ENCODE measurements around the gene S100PBP. TPM values are rescaled to one million over a fixed set of nuclear protein-coding genes. Genes with fewer than 3 reads are reported as not detected.
A peak's percentile ranks its signal among the peaks of the same experiment; 100 is the strongest.

S100PBP gene
- total RNA-seq, 1 experiment from 2014 or later: 50.1 TPM

DNA sequence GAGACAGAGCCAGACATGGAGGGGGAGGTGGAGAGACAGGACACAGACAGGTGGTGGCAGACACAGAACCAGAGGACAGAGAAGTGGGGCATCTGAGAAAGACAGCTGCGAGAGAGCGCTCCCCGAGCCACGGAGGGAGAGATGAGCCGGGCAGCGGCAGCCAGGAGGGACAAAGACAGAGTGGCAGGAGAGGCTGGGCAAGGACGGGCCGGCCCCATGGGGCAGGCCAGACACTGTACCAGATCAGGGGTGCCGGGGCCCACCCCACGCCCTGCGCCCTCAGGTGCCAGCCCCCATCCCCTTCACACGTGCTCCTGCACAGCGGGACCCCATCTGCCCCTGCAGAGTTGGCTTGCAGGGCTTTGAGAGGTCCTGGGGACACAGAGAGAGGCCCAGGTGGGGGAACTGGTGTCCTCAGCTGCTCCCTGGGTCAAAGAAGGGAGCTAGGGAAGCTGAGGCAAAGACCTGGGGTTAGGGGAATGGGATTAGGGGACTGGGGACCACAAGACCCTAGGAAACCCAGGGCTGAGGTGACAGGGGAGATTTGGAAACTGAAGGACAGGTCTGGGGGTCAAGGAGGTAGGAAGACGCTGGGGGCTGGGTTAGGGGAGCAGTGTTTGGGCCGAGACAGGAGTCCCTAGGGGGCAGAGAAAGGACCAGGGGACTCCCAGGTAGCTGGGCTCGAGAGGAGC, 52.6 kb downstream of the S100PBP start:
- H3K79me1 ChIP-seq (ENCODE audit: insufficient read depth, low read depth, low read length, poor library complexity, severe bottlenecking): no peaks in the 10 kb centered on the region
- H4K91ac ChIP-seq (ENCODE audit: insufficient read length, low read depth, low read length): no peak overlapping the region
- H3K4me3 Mint-ChIP-seq: peak overlapping the region; percentile 61 to 80
- H3K27me3 ChIP-seq (ENCODE audit: insufficient read depth, low read length): peaks cover 21% of the 10 kb centered on the region; the same call in 1 of the 2 replicates
- no peaks in the 10 kb centered on the region for H3K9me3 ChIP-seq (ENCODE audit: control insufficient read depth, low read depth, low read length)
- H2BK120ac ChIP-seq (ENCODE audit: low read depth, low read length, poor library complexity, severe bottlenecking): no peak overlapping the region
- no peak overlapping the region for H2AK5ac ChIP-seq (ENCODE audit: insufficient read length, low read length)
- no peak overlapping the region for H2BK20ac ChIP-seq (ENCODE audit: low read depth, low read length, poor library complexity, severe bottlenecking)
- TF ChIP-seq, protein P1, sequence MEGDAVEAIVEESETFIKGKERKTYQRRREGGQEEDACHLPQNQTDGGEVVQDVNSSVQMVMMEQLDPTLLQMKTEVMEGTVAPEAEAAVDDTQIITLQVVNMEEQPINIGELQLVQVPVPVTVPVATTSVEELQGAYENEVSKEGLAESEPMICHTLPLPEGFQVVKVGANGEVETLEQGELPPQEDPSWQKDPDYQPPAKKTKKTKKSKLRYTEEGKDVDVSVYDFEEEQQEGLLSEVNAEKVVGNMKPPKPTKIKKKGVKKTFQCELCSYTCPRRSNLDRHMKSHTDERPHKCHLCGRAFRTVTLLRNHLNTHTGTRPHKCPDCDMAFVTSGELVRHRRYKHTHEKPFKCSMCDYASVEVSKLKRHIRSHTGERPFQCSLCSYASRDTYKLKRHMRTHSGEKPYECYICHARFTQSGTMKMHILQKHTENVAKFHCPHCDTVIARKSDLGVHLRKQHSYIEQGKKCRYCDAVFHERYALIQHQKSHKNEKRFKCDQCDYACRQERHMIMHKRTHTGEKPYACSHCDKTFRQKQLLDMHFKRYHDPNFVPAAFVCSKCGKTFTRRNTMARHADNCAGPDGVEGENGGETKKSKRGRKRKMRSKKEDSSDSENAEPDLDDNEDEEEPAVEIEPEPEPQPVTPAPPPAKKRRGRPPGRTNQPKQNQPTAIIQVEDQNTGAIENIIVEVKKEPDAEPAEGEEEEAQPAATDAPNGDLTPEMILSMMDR (conservative IDR thresholded peaks at IDR 0.05): no peak
- H3K27ac ChIP-seq (ENCODE audit: insufficient read length, low read depth, low read length): no peak overlapping the region
- H4K8ac ChIP-seq (replicated peaks; ENCODE audit: insufficient read length, low read depth, low read length): no peak overlapping the region
- no peak overlapping the region for H2BK12ac ChIP-seq (ENCODE audit: insufficient read length, low read depth, low read length)
- peak overlapping the region in 1 of 3 experiments; percentile 25; a peak in 1 of 7 replicates for H3K27ac Mint-ChIP-seq
- H3K4me2 ChIP-seq (ENCODE audit: insufficient read depth, insufficient read length, low read length): peak overlapping the region; percentile 46
- no peaks in the 10 kb centered on the region for H3K79me2 ChIP-seq (ENCODE audit: insufficient read depth, low read length)
- H3K4me1 ChIP-seq (ENCODE audit: insufficient read depth, low read length): 0 out of 2 replicates have a peak, but pooled peaks cover 2% of the 10 kb centered on the region
- no peaks in the 10 kb centered on the region for H4K20me1 ChIP-seq (ENCODE audit: control insufficient read depth, insufficient read depth, insufficient read length)
- H2AFZ ChIP-seq (ENCODE audit: low read length): no peak overlapping the region
- H3K27me3 Mint-ChIP-seq (ENCODE audit: low read depth): peaks cover 42% of the 10 kb centered on the region
- H3K23ac ChIP-seq (ENCODE audit: insufficient read length, low read depth, low read length): no peak overlapping the region
- no peak for DNase-seq
- no peak overlapping the region for H3K18ac ChIP-seq (ENCODE audit: insufficient read length, low read depth, low read length)
- H2BK5ac ChIP-seq (ENCODE audit: insufficient read length, low read length): no peak overlapping the region
- no peak overlapping the region for H3K4ac ChIP-seq (ENCODE audit: low read depth, low read length)
- H3T11ph ChIP-seq (ENCODE audit: low read length): no peak overlapping the region
- H3K36me3 Mint-ChIP-seq (ENCODE audit: insufficient read depth in 1 of 3, low read depth in 3 of 3): peaks cover 0 to 8% (median 0%) of the 10 kb centered on the region in 3 experiments; a peak in 6 of 7 replicates
- no peak overlapping the region for H2BK15ac ChIP-seq (ENCODE audit: low read depth, low read length)
- peaks cover 4% of the 10 kb centered on the region for H3K23me2 ChIP-seq (ENCODE audit: insufficient read length, low read depth, low read length, poor library complexity, severe bottlenecking)
- H3K4me1 Mint-ChIP-seq: peaks cover 32 to 37% of the 10 kb centered on the region in 2 experiments
- H4K5ac ChIP-seq (ENCODE audit: insufficient read length, low read depth, low read length): no peak overlapping the region
- WGBS (ENCODE audit: extremely low coverage, insufficient read length, low lambda C conversion rate): no CpG with 5 or more reads among the region's 16 CpGs
- no peak overlapping the region for H3K56ac ChIP-seq (ENCODE audit: insufficient read length, low read depth, low read length)
- H3K9me3 Mint-ChIP-seq: no peaks in the 10 kb centered on the region
- H3K14ac ChIP-seq (ENCODE audit: insufficient read depth, low read length): no peak overlapping the region
- H3K9ac ChIP-seq (ENCODE audit: extremely low read depth, insufficient read length, low read length): no peak overlapping the region
